ENCODE results near the gene PLD4.

GRCh38 chr14:104977008-104977680 lies 52.5 kb downstream of the PLD4 start:
- no peak for TF ChIP-seq CTCF (IDR thresholded peaks at IDR 0.05)
- no peak for TF ChIP-seq POLR2A (IDR thresholded peaks at IDR 0.05)
- TF ChIP-seq POLR2AphosphoS5 (IDR thresholded peaks at IDR 0.05; ENCODE audit: insufficient read depth in 1 of 2, low read depth in 1 of 2) = no peak
